Neutrophil (primary cell): ENCODE data around the gene VWA2.

ENCODE experiments used
- H3K27ac ChIP-seq: fragments of 200-600 bp; sonication (generic); 2 replicates; pipeline ENCODE4 v1.5.1; 2016; ENCODE audit warnings: mild to moderate bottlenecking, moderate library complexity
- H3K27me3 ChIP-seq: fragments of 200-600 bp; sonication (generic); 2 replicates; pipeline ENCODE4 v1.6.0; 2016; ENCODE audit warnings: mild to moderate bottlenecking
- H3K36me3 ChIP-seq: fragments of 200-600 bp; sonication (generic); 2 replicates; pipeline ENCODE4 v1.5.1; 2017
- H3K4me1 ChIP-seq, 2 experiments: fragments of 200-600 bp in 1 of 2; sonication (generic) in 1 of 2; 1 replicate in 1 of 2; 2 replicates in 1 of 2; pipeline versions ENCODE4 v1.5.1 to v1.6.1; 2013 to 2016; ENCODE audit warnings: low read depth in 1 of 2, low read length in 1 of 2, mild to moderate bottlenecking in 1 of 2, moderate library complexity in 1 of 2; ENCODE audit not compliant: control insufficient read depth in 1 of 2, insufficient read depth in 1 of 2
- H3K4me3 ChIP-seq, 2 experiments: fragments of 200-600 bp in 1 of 2; sonication (generic) in 1 of 2; 1 replicate in 1 of 2; 2 replicates in 1 of 2; pipeline ENCODE4 v1.5.1; 2013 to 2016; ENCODE audit warnings: low read depth in 1 of 2, low read length in 1 of 2, mild to moderate bottlenecking in 1 of 2, moderate library complexity in 1 of 2
- H3K9me3 ChIP-seq: fragments of 200-600 bp; sonication (generic); 2 replicates; pipeline ENCODE4 v1.5.1; 2016
- TF ChIP-seq, protein P1 (sequence below): fragments of 200-600 bp; sonication (generic); IDR thresholded peaks from 2 replicates; pipeline ENCODE4 v1.5.1; 2016; ENCODE audit warnings: antibody characterized with exemption

The VWA2 gene

DNA sequence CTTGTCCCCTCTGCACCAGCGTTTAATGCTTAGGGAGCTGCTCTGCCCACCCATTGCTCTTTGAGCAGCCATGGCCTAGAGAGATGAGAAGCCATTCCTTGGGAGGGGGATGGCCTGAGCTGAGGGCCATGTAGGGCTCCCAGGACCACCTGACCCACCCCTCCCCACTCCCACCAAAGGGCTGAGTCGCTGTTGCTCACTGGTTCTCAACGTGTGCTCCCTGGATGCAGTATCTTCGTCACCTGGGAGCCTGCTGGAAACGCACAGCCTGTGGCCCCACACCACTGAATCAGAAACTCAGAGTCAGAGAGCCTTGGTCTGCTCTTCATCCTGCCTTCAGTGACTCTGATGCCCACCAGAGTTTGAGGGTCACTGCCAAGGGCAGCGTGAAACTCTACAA is 37.0 kb downstream of the VWA2 start:
- Histone ChIP-seq H3K27ac (no peak overlapping the region), H3K4me3 (no peak overlapping the region), H3K27me3 (no peaks in the 10 kb centered on the region), H3K4me1 (no peaks in the 10 kb centered on the region), H3K36me3 (no peaks in the 10 kb centered on the region), H3K9me3 (no peaks in the 10 kb centered on the region)
- TF ChIP-seq, protein P1, sequence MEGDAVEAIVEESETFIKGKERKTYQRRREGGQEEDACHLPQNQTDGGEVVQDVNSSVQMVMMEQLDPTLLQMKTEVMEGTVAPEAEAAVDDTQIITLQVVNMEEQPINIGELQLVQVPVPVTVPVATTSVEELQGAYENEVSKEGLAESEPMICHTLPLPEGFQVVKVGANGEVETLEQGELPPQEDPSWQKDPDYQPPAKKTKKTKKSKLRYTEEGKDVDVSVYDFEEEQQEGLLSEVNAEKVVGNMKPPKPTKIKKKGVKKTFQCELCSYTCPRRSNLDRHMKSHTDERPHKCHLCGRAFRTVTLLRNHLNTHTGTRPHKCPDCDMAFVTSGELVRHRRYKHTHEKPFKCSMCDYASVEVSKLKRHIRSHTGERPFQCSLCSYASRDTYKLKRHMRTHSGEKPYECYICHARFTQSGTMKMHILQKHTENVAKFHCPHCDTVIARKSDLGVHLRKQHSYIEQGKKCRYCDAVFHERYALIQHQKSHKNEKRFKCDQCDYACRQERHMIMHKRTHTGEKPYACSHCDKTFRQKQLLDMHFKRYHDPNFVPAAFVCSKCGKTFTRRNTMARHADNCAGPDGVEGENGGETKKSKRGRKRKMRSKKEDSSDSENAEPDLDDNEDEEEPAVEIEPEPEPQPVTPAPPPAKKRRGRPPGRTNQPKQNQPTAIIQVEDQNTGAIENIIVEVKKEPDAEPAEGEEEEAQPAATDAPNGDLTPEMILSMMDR: no peak

DNA sequence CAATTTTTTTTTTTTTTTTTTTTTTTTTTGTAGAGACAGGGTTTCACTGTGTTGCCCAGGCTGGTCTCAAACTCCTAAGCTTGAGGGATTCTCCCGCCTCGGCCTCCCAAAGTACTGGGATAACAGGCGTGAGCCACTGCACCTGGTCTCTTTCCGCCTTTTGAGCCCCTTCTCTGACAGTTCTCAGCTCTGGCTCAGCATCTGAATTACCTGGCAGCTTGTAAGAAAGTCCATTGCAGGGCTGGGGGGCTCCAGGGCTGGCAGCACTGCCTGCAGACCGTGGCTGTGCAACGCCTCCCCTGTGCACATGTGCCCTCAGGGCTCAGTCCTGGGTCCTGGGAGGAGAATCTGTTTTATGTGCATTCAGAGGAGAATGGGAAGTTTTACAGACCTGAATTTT is 37.6 kb downstream of the VWA2 start:
- TF ChIP-seq, protein P1: no peak
- Histone ChIP-seq H3K27me3 (no peaks in the 10 kb centered on the region), H3K27ac (no peak overlapping the region), H3K4me1 (no peaks in the 10 kb centered on the region), H3K4me3 (no peak overlapping the region), H3K9me3 (no peaks in the 10 kb centered on the region), H3K36me3 (no peaks in the 10 kb centered on the region)

DNA sequence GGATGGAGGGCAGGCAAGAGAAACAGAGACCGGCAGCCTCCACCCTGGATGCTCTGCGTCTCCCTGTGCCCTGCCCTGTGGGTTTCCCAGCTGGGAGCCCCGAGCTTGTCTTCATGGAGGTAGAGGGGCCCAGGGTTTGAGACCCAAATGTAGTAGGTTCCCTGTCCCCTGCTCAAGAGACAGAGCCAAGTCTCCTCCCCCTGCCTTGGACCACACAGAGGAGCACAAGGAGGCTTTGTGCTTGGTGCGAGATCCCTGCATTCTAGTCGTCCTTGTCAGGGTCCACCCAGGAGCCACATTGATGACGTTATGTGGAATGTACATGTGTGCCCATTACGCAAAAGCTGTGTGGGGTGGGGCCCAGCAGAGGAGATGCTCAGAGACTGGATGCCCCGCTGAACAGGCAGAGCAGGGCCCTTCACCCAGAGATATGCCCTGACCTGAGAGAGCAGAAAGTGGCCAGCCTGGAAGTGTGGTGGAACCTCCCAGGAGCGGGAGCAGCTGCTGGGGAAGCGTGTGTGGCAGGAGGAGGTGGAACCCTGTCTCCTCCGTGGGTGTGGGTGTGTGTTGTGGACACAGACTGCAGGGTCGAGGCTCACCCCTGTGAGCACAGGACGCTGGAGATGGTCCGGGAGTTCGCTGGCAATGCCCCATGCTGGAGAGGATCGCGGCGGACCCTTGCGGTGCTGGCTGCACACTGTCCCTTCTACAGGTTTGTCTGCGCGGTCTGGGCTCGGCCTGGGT is 39.3 kb downstream of the VWA2 start:
- Histone ChIP-seq H3K27ac (no peak overlapping the region), H3K4me1 (no peaks in the 10 kb centered on the region), H3K27me3 (no peaks in the 10 kb centered on the region), H3K9me3 (no peaks in the 10 kb centered on the region), H3K4me3 (no peak overlapping the region), H3K36me3 (no peaks in the 10 kb centered on the region)
- TF ChIP-seq, protein P1: no peak

DNA sequence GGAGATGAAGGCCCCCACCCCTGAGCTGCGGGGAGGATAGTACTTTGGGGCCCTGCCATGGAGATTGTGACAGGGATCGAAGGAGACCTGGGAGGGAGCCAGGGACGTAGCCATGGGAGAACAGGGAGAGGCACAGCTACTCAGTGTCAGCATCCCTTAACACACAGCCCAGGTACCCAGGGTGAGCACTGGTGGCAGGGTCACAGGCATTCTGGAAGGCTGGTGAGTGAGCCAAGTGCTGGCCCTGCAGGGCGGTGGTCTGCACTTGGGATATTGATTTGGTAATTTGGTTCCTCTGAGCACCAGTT is 39.8 kb downstream of the VWA2 start:
- H3K4me3 ChIP-seq: no peak overlapping the region
- no peaks in the 10 kb centered on the region for H3K27me3 ChIP-seq
- no peaks in the 10 kb centered on the region for H3K4me1 ChIP-seq
- H3K9me3 ChIP-seq: no peaks in the 10 kb centered on the region
- TF ChIP-seq, protein P1: no peak
- no peak overlapping the region for H3K27ac ChIP-seq
- H3K36me3 ChIP-seq: no peaks in the 10 kb centered on the region

DNA sequence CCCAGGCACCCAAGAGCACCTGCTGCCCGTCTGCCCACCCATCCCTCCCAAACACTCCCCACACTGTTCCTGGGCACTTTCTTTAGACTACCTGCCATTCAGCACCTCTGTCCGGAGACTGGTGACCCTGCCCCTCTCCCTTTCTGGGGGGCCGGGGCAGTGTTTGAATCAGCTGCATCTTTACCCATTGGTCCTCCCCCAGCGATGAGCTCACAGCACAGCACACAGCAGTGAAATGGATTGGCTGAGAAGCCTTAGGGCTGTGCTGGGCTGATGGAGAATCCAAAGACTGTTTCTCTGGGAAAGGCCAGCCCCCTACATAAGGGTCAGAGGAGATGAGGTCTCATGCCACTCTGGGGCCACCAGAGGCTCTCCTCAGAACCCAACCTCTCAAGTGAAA is 40.2 kb downstream of the VWA2 start:
- Histone ChIP-seq H3K4me3 (no peak overlapping the region), H3K4me1 (no peaks in the 10 kb centered on the region), H3K27ac (no peak overlapping the region), H3K27me3 (no peaks in the 10 kb centered on the region), H3K9me3 (no peaks in the 10 kb centered on the region), H3K36me3 (no peaks in the 10 kb centered on the region)
- TF ChIP-seq, protein P1: no peak
